HG03460 (cell line): ENCODE measurements around the gene ST6GALNAC3.

Experiments
- ATAC-seq: cut with Tn5 transposase; IDR thresholded peaks from one replicate; pipeline ENCODE4 v1.9.1; 2021; ENCODE audit not compliant: unreplicated experiment

Gene ST6GALNAC3

DNA sequence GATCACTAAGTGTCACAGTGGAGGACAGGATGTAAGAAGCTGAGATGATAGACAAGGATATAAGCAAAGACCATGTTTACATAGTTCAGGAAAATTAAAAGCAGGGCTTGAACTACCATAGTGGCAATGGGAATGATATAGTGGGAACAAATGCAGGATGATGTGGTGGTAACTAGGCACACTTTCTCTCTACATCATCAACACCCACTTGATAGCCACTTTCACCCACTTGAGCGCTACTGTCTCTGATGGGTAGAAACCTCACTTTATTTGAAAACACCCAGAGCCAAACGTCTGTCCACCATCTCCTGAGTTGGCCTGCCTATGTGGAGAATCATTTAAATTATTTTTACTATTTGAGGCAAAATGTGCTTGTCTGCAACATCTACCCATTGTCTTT is 487.7 kb downstream of the ST6GALNAC3 start:
- no peak for ATAC-seq

DNA sequence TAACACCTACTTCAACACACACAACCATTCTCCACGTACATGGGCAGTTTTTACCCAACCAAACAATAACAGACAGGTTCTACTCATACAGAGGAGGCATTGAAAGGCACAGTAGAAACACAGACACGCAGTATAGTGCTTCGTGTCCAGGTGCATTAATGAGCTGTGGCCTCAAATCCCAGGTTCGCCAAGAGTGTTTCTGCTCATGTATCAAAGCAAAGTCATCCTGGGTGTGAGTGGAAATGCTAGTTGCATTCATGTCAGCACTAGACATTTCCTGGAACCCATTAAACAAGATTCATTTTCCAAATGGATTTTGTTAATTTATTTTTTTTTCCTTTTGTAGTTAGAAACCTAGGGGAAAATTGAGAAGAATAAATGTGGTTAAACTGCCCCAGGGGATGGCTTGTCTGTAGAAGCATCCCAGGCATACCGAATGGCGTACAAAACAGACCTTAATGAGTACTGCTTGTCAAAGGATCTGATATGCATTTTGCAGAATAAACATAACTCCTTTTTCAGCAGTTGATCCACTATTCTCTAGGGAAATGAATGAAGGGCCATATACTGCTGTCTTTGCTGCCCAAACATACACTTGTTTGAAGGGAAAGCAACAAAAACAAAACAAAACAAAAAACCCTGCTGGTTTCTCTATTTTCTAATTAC is 494.2 kb downstream of the ST6GALNAC3 start:
- ATAC-seq: no peak

DNA sequence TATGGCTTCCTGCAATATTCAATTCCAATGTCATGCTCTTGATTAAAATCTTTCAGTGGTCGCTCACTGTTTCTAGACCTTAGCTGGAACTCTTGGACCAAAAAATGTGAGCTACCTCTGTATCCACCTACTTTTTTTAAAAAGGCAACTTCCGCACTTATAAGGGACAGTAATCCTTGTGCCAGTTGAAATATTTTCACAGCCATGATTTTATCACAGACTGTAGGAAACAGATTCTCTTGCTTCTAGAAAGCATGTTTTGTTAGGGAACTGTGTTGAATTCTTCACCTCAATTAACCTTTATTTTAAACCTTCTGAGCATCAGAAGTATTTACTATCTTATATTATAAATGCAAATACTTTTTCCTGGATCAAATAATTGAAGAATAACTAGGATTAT is 496.7 kb downstream of the ST6GALNAC3 start:
- no peak for ATAC-seq

DNA sequence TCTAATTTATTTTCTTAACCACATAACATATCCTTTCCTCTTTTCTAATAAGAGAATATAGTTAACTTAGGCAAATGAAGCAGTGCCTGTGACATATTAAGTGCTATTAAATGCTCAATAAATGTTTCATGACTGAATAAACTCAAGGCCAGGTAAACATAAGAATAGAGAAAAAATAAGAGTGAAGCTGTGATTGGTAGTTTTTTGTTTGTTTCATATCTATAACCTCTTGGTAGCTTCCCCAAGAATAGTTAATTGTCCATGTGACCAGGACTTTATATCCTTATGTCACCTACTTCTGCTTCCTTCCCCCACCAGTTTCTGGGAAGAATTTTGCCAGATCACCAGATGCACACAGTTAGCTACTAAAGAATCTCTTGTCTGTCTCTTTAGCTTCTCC is 497.7 kb downstream of the ST6GALNAC3 start:
- ATAC-seq: no peak

DNA sequence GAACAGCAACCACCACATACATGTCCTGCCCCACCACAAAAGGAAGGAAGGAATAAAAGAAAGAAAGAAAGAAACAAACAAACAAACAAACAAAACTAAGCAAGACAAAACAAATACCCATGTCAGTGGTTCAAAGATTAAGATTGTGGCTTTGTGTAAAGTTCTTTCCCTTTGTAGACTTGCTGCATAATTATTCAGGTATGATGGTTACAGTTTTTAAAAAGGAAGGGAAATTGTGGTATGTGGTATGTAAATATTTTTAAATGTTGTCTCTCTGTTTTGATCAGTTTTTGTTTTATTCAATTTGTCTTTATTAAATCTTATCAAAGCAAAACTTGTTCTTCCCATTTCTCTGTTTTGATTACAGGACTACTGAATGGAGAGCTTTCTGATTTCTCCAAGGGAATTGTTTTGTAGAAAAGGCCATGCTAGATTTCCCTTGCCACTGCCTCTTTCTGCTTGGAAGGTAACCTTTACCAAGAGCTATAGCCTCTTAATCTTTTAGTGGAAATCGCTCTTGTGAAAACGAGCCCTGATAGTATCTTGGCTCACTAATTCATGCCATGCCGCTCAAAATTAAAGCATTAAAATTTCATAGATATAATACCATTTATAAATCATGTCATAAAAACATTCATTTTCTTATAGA is 502.5 kb downstream of the ST6GALNAC3 start:
- ATAC-seq: no peak

DNA sequence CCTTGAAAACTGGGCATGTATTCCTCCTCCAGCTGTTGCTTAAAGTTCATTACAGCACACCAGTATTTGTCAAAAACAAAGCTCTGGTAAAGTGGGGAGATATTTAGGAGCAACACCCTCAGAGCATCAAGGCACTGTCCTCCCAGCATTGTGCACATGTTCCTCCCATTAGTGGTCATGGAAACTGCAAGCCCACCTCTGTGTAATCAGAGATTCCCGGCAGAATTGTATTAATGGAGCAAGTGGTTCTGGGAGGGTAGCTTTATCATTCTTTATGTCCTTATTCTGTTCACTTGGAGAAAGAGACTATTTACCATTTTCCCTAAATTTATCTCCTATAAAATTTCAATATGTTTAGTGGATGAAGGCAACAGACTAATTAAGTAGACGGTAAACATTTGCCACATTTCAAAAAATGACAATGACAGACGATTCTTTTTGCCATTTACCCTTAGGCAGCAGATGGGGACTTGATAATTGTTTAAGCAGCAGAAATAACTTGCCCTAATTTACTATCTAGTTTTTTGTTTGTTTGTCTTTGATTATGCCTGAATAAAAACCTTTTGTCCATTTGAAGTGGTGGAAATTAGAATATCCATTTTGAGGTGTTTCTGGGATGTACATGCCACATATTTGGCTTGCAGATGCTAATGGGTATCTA is 503.1 kb downstream of the ST6GALNAC3 start:
- ATAC-seq: no peak

DNA sequence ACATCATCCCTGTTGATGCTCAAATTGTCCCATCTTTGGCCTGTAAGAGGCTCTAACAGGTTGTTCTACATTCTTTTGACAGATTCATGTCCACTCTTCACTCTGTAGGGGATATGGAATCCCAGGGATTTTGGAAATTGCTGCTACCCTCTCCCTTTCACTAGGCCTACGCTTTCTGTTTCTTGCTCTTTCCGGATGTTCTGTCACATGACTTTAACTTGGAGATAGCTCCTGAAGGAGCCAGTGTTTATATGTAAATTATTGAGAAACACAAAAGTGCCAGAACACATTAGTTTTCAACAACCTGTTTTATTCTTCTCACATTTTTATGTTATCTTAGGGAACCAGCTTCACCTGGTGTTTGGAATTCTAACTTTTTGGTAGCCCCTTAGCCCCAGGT is 505.7 kb downstream of the ST6GALNAC3 start:
- no peak for ATAC-seq

DNA sequence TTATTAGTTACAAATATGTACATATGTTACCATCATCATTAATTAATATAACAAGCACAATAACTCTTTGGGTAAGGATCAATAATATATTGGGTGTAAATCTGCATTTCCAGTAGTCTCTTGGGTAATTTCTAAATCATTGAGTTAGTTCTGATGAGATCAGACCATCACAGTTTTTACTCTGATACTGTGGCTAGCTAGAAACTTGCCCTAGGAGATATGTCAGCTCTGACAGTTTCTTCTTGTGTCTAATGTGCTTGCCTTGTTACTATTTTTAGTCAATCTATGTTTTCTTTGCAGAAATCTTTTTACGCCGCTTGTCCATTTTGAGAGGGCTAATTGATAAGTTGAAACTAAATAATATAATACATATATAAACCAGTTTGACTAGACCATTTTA is 507.2 kb downstream of the ST6GALNAC3 start:
- no peak for ATAC-seq

DNA sequence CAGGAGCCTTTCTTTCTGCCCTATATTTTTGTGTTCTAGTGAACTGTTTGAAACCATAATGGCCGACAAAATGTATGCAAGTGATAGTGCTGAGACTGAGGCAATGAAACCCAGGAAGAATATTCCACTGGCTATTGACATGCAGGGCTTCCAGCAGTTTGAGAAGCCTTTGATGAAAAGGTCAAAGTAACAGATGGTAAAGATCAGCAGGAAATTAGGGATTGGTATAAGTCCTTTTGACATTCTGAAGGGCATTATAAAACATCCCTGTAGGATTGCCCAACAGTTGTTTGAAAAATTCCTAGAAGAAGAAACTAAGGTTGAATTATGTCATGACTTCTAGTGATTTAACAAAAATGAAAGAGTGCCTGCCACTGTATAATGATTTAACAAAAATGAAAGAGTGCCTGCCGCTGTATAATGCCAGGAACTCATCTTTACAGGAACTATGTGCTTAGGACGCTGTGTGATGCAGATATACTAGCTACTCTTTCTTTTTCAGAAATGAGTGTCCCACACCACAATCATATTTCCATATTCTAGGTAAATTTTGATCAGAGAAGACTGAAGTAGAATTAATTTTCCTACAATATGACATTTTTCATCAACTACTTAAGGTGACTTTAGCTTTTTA is 508.8 kb downstream of the ST6GALNAC3 start:
- ATAC-seq: no peak

DNA sequence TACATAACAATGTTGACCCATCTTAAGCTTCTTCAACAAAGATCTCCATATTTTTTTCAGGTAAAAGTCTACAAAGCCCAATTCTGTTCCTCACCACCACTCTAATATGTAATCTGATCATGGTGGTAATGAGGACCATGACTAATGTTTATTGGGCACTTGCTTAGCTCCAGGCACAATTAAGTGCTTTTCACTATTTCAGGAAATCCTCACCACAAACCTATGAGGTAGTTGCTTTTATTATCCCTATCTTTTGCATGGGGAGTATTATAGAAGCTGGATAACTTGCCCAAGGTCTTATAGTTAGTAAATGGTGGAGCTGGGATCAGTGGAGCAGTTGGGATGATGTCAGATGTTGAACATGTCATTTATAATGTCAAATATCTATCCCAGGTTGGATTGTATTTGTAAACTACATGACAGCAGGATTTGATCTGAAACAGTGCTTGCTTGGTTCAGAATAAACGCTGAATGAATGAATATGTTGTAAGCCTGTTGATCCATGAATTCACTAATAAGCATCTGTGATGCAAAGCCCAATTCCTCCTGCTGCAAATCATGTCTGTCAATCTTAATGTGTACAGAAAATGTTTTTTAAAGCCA is 509.4 kb downstream of the ST6GALNAC3 start:
- ATAC-seq: no peak

DNA sequence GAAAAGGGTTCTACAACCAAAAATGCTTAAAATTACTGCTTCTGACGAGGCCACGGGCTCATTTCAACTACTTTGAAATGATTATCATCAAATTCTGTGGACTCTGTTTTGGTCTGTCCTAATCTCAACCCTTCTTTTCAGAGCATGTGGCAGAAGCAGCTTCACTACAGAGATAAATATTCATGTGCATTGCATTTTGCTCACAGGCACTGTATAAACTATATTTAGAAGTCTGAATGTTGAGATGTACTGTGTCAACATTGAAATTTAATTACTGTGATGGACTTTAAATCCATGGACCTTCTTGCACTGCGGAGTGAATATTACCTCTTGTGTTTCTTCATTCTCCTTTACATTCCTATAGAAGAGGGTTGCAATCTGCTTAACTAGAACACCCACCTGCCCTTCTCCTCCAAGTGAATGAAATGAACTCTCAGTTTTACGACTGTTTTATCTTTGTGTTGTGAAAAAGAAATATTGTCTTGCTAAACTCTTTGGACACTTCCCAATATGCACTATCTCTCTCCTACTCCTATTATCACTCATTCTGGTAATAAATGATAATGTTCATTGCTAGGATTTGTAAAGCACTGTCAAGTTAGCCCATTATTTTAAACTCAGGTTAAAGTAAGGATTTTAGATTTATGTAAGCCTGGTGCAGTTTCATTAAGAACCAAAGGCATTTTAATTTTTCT is 511.6 kb downstream of the ST6GALNAC3 start:
- no peak for ATAC-seq

DNA sequence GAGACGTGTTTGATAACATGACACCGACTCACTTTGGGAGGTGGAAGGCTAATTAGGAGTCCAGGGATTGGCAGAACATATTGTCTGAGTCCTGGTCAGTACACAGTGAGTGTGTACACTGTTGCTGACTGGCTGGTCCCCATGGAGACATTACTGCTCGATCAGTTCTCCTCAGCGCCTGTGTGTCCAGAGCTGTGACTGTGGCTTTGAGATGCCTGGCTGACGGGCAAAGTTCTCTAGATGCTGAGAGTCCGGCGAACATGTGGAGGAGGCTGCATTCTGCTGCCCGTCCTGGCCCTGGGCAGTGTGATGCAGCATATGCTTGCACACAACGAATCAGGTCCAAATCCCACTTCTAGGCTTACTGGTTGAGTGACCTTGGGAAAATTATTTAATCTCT is 512.7 kb downstream of the ST6GALNAC3 start:
- no peak for ATAC-seq

DNA sequence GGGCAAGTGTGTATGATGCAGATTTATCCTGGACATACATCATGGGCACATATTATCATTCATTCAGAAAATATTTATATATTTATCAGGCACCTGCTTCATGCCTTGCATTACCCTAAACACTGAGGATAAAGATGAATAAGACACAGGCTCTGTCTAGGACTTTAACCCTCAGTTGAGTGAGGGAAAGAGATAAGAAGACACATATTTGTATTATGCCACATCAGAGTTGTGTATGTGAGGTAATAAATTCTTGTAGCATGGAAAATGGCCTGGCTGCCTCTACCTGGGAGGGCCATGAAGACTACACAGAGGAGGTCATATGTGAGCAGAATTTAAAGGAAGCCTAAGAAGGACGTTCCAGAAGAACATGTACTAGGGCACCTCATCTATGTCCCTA is 516.9 kb downstream of the ST6GALNAC3 start:
- ATAC-seq: no peak

DNA sequence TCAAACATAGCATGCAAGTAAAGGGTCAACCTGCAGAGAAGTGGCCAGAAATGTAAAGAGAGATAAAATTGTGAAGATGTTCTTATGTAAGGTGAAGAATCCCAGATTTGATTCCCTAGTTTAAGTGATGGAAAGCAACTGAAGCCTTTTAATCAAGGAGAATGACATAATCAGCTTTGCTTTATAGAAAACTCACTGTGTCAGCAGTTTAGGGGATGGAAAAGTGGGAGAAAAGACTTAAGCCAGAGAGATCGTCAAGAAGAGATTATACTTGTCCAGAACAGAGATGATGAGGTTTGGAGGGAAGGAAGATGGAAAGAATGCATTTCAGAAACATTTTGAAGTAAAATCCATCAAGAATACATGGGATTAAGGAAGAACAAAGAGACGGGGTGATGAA is 517.4 kb downstream of the ST6GALNAC3 start:
- no peak for ATAC-seq

DNA sequence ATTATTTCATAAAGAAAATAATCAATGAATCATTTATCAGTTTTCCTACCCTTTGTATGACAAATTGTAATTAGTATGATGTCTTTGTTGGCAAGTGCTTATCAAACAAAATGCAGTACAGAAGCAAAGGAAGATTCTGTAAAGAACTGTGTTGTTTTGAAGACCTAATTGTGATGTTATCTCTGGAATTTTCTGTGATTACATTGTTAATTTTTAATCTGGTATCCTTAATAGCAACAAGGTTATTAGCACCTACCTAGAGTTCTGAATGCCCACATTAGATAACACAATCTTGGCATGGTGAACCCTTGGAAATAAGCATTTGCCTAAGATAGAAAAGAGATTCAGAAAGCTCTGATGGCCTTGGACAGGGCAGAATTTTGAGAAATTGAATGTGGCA is 518.6 kb downstream of the ST6GALNAC3 start:
- no peak for ATAC-seq

DNA sequence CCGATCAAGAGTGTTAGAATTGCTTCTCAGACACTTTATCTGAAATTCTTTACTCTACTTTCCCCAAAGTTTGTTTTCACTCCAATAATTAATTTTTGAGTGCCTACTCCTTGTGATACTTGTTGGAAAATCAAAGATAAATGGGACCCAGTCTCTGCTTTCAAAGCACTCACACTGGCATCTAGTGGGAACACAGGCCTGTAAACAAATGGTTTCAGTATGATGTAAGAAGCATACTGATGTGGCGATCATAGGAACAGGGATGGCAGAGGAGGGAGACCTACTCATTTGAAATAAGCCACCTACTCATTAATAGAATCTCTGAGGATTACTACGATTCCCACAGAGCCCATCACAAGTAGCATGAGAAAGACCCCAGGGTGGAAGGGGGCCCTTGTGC is 519.1 kb downstream of the ST6GALNAC3 start:
- ATAC-seq: no peak

DNA sequence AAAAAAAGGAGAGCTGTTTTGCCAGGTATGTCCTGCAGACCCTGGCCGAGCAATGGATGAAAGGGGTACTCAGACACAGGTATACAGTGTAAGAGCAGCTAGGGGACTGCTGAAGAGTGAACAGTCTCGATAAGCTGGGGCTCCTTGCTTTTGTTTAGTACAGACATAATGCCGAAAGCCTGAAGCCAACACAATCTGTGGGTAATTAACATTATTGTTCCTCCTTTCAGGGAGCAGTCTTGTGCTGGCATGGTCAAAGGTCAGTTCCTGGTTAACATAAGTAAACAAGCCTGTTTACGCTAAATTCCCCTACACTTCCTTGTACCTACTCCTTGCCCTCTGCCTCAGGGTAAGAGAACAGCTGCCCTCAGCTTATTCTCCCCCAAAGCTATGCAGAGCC is 520.5 kb downstream of the ST6GALNAC3 start:
- ATAC-seq: no peak

DNA sequence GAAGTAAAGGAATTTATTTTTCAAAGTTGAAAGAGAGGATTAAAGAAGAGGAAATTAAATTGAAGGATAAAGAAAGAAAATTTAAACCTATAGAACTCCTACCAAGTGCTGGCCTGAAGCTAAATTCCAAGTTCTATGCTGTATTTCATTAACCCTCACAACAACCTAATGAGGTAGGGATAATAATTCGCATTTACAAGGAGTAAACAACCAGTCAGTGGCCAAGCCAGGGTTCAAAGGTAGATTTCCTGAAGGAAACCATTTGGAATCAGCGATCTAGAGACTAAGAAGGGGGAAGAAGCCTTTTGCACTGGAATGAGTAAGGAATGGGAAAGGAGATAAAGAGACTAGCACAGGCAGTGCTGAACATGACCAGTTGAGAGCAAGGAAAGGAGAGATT is 526.9 kb downstream of the ST6GALNAC3 start:
- no peak for ATAC-seq

DNA sequence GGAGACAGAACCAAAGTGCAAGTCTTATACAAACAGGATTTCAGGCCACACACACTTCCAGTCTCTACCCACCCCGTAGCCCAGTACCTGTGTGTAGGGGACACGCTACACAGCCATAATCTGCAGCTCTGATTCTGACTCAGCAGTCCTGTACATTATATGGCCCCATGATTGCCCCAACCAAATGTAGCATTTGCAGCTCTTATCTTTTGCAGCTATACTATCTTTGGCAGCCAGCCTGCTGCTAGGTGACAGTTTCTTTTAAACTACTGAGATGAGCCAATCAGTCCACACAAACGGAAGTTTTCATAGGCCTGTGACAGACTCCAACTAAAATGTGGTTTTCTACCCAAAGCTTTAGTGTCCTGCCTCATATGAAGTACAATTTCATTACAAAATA is 533.2 kb downstream of the ST6GALNAC3 start:
- no peak for ATAC-seq

DNA sequence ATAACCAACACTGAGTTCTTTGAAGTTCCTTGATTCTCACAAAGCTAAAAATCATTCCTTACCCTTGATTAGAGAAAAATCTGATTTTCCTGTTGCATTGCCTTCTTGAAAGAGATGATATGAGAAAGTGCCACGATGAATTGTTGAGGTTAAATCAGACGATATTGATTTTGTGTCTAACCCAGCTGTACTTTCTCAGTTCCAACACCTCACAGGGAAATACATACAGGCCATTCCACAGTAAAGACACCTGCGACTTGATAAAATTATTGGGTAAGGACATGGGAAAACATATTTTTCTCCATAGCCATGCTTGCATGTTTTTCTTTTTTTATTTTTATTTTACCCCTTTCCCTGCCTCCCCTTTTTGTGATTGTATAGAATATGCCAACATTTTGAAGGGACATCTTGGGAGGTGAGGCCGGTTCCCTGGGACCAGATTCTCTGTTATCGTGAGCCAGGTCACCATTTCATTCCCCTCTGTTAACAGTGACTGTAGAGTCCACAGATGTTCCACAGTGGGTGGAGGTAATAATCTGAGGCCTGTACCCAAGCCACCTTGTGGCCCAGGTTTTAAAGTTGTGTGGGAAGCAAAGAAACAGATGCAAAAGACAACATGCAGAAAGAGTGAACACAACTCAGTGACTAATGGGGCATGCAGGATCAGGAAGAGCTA is 537.4 kb downstream of the ST6GALNAC3 start:
- no peak for ATAC-seq
